Activated CD8-positive, alpha-beta memory T cell treated with anti-CD3 and anti-CD28 coated beads for 48 hours (primary cell): ENCODE measurements around the gene RIN2.
"Not testable (repeated sequence)": the region's sequence is repeated elsewhere in the genome, so short reads cannot be mapped to it uniquely, and the experiment has no call there.

Experiments used
- DNase-seq, 3 experiments: peaks; one replicate each; pipeline ENCODE4 v3.0.0-alpha.2; 2020; ENCODE audit warnings: low read depth in 2 of 3, low spot score in 2 of 3

RIN2 gene

DNA sequence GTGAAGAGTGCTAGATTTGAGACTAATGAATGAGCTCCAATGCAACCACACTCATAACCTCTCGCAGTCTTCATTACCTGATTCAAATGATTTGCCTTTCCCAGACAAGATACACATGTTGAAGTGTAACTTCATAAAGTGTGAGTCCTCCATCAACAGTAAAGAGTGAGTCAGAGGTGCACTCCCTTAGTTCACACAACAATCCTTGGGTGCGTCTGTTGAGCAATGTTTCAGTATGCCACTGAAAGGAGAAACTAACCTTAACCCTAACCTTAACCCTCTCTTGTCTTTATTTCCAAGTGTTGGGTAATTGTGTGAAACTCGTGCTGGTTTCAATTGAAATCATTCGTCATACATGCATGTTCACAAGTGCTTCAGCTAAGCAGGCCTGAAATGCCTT is 21.0 kb upstream of the RIN2 start:
- no peak for DNase-seq

- DNase-seq: no peak
Measured at GRCh38 chr20:19738951-19739350, 19.1 kb upstream of the RIN2 start.

GRCh38 chr20:19739351-19739750 is 18.7 kb upstream of the RIN2 start:
- no peak for DNase-seq

DNA sequence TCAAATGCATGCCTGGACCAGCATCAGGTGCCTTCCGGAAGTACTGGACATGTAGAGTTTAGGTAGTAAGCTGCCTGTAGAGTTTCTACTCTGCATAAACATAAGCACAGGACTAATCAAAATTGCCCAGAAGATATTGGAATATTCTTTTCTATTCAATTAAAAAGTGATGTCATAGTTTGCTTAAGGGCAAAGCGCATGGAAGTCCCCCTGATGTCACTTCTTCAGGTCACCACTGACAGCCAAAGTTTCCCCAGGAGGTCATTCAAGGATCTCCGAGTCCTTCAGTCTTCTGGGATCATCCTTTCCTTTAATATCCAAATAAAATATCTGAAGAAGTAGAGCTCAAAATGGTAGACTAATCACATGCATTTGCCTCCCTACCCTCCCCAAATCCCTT is 17.5 kb upstream of the RIN2 start:
- DNase-seq: no peak

DNA sequence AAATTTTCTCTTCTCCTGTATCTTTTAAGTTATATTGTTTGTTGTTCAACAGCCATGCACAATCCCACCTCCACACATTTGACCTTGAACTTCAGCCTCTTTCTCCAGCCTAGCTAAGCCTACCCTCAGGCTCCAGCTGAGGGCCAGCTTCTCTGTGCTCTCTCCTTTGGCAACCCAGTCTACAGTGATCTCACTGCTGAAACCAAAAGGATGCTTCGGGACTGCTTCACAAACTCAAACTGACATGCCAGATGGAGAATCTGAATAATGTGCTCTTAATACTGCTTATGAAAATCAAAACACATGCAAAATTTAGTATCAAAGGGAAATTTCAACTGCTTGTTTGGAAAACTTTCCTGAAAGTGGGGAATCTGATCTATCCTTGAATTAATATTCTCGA is 16.1 kb upstream of the RIN2 start:
- no peak for DNase-seq

DNA sequence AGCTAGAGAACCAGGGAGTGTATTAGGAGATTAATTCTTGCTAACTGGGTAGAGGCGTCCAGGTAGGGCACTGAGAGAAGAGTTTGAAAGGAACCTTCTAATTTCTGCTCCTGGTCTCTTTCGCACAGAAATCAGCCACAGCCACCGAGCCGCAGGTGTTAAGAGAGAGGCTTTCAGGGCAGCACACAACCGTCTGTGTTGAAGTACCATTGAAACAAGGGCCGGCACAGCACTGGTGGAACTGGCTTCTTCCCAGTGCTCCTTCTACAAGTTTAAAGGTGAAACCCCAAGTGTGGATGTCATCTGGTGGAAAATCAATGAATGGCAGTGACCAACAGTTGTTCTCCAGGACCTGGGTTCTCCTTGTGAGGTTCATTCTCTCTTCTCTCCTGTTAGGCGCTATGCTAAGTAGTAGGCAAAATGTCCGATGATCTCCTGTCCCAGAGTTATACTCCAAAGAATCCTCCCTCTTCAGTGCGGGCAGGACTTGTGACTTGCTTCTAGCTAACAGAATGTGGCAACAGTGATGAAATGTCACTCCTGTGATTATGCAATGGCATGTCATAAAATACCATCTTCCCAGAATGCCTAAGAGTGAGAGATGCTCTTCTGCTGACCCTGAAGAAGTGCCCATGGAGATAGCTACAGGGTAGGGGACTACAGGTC is 15.0 kb upstream of the RIN2 start:
- no peak for DNase-seq

- no peak for DNase-seq
Measured at GRCh38 chr20:19743640-19743995, 14.4 kb upstream of the RIN2 start.

GRCh38 chr20:19745106-19745505 is 13.0 kb upstream of the RIN2 start:
- DNase-seq: no peak

DNA sequence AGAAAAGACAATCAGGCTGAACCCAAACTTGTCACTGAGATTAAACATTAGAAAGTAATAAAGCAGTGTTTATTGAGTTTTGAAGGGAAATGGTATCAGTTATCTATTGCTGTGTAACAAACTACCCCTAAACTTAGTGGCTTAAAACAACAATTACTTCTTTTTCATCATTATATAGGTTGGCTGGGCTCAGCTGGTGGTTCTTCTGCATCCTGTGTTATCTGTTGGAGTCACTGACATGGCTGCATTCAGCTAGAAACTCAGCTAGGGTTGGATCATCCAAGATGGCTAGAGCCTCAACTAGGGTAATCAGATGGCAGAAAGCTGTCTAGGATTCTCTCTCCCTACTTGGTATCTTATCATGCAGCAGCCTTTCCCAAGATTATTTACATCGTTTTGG is 12.5 kb upstream of the RIN2 start:
- DNase-seq: no peak

- no peak for DNase-seq
Measured at GRCh38 chr20:19746396-19746795, 11.7 kb upstream of the RIN2 start.

GRCh38 chr20:19747903-19748302 is 10.2 kb upstream of the RIN2 start:
- DNase-seq: no peak

GRCh38 chr20:19748681-19749080 is 9.4 kb upstream of the RIN2 start:
- DNase-seq: no peak

DNA sequence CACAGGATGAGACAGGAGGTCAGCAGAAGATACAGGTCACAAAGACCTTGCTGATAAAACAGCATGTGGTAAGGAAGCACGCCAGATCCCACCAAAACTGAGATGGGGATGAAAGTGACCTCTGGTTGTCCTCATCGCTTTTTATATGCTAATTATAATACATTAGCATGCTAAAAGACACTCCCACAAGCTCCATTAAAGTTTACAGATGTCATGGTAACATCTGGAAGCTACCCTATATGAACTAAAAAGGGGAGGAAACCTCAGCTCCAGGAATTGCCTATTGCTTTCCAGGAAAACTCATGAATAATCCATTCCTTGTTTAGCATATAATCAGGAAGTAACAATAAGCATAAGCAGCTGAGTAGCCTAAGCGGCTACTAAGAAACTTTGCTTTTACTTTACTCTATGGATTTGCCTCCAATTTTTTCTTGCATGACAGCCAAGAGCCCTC is 8.4 kb upstream of the RIN2 start:
- no peak for DNase-seq

DNA sequence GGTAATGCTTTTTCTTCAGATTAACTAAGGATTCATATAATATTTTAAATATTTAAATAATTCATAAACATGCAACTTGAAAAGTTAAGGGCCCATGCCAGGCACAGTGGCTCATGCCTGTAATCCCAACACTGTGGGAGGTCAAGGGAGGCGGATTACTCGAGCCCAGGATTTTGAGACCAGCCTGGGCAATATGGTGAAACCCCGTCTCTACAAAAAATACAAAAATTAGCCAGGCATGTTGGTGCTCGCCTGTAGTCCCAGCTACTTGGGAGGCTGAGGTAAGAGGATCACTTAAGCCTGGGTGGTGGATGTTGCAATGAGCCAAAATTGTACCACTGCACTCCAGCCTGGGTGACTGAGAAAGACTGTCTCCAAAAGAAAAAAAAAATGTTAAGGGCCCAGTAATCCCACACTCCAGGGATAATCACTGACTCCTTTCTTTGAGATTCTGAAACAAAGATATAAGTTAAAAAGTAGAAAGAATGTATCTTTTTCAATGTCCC is 7.9 kb upstream of the RIN2 start:
- no peak for DNase-seq

DNA sequence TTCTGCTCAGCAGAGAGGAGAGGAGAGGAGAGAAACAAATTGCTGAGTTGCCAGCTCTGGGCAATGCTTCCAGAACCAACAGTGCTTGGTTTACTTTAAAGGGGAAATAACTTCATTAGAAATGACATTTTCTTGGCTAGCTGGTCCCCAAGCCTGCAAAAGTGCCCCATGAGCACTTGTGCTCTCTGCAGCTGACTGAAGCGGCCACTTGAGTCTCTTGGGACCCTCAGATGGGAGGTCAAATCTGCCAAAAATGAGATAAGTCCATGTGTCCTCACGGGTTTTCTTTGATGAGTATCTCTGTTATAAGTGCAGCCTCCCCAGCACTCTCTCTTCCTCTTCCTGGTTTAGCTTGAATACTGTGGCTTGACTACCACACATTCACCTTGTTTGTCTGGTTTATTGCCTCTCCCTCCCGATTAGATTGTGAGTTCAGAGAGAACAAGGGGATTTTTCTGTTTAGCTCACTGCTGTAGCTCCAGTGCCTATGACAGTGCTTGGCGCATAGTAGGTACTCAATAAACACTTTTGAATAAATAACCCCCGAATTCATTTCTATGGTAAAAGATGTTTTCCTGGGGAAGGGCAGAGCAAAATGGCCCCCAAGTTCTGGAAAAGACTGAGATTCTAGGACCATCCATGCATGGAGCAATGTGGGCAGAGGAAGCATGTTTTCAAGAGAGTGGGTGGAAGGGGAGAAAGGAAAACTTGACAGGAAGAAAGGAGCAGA is 7.0 kb upstream of the RIN2 start:
- no peak for DNase-seq

GRCh38 chr20:19754201-19754600 is 3.9 kb upstream of the RIN2 start:
- DNase-seq: not testable (repeated sequence)

DNA sequence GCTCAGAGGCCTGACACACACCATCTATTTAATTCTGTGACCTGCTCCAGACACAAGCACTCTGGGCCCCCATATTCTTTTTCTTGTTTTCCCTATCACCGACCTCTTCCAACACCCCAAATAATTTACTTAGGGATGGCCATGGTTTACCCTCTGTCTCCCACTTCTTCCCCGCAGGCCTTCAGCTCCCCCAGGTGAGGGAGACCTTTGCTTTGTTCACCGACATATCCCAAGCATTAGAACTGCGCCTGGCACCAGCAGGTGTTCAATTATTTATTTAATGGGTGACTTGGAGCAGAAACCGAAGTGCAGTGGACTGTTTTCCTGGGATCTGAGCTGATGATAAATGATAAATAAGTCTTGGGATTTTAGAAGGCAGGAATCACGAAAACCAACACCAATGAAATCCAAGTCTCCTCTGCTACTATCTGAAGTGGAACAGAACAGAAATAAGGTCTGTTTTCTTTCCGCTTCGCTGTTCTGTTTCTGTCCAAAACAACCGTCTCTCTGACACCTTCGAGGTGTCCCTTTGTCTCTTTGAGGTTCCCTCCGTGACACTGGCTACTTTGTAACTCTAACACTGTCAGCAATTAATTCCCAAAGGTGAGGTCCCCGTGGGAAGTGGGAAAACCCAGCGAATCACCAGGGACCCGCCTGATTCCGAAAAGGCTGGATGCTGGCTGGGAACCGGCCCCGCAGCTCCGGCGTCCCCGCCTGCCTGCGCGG is 1.1 kb upstream of the RIN2 start:
- no peak for DNase-seq

DNA sequence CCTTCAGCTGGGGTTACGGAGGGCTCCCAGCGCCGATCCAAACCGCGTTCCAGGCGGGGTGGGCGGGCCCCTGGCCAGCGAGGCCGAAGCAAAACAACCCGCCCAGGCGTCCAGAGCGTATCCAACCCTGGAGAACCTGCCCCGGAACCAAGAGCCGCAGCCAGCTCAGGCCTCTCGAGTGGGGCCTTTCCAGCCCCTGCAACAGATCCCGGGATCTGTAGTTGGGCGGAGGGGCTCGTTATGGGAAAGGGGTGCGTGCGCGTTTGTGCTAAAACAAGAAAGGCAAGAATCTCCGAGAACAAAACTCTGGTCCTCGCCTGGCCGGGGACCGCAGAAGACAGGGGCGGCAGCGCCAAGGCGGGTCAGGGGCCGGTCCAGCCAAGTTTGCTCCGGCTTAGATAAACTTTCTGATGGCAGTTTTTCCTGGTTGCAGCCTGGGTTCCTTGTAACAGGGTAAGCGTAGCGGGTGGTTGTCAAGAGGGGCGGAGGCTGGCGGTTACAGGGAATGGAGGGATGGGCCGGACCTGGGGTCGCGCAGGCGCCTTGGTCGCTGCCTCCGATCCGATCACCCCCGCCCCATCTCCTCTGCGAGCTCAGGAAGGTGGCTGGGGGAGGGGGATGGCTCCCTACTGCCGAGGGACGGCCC is 448 bp upstream of the RIN2 start:
- DNase-seq: no peak

GRCh38 chr20:19758501-19759331 is 658 bp downstream of the RIN2 start:
- no peak for DNase-seq

DNA sequence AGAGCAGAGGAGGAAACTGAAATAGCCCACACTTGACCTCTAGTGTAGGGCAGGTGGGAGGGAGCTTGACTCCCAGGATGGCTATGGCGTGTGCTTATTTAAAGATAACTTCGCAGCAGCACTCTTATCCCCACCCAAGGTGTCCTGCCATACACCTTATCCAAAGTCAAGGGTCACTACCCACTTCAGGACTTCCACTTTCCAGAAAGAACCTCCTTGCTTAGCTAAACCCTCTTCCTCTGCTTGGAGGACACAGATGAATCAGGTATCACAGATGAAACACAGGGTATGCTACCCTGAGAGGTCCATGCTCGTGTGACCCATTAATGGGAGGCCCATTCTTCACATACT is 2.3 kb downstream of the RIN2 start:
- DNase-seq: no peak

DNA sequence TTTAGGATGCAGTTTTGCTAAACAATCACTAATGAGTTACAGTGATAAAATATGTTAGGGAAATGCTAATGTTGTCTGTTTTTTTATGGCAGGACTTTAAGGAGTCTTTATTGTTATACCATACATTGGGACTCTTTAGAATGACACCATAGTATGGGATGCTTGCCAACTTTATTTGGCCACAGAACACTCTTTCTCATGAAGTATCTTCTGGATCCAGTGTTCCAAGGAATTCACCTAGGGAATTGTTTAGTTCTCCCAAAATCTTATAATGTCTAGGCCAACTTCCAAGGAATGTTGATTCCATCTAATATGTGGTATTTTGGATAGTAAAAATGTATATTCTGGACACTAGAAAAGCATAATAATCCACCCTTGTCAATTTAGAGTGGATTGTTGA is 3.3 kb downstream of the RIN2 start:
- DNase-seq: no peak
